Right forelimb (tissue), 1 donor: ENCODE results near the gene RPL13A.
"Not testable (repeated sequence)": the region's sequence is repeated elsewhere in the genome, so short reads cannot be mapped to it uniquely, and the experiment has no call there.

Experiments
- DNase-seq: peaks from one replicate; pipeline ENCODE4 v3.0.0-alpha.2; 2018

RPL13A gene

GRCh38 chr19:49458567-49458903 is 28.9 kb upstream of the RPL13A start:
- no peak for DNase-seq

- no peak for DNase-seq
Observed at GRCh38 chr19:49459388-49459787, 28.0 kb upstream of the RPL13A start.

- DNase-seq, result not testable (repeated sequence)
Observed at GRCh38 chr19:49461130-49461529, 26.3 kb upstream of the RPL13A start.

GRCh38 chr19:49461656-49462055 is 25.8 kb upstream of the RPL13A start:
- no peak for DNase-seq

GRCh38 chr19:49462492-49462891 is 24.9 kb upstream of the RPL13A start:
- no peak for DNase-seq

- no peak for DNase-seq
Observed at GRCh38 chr19:49463960-49464740, 23.3 kb upstream of the RPL13A start.

GRCh38 chr19:49465371-49465770 is 22.0 kb upstream of the RPL13A start:
- DNase-seq, result no peak

- no peak for DNase-seq
Observed at GRCh38 chr19:49468199-49468598, 19.2 kb upstream of the RPL13A start.

GRCh38 chr19:49468746-49469447 is 18.5 kb upstream of the RPL13A start:
- peak; percentile 75 for DNase-seq

GRCh38 chr19:49469828-49470614 is 17.4 kb upstream of the RPL13A start:
- DNase-seq, result no peak

- DNase-seq, result no peak
Observed at GRCh38 chr19:49470615-49470978, 16.8 kb upstream of the RPL13A start.

- DNase-seq, result no peak
Observed at GRCh38 chr19:49472936-49473335, 14.5 kb upstream of the RPL13A start.

- DNase-seq, result not testable (repeated sequence)
Observed at GRCh38 chr19:49473501-49473867, 13.9 kb upstream of the RPL13A start.

GRCh38 chr19:49473868-49474541 is 13.4 kb upstream of the RPL13A start, which contains the start of gene FLT3LG:
Gene FLT3LG (plus strand): TSS chr19:49474215. CDS start chr19:49474640, 425 bp downstream.
- DNase-seq, result peak; percentile 84

- DNase-seq, result no peak
Observed at GRCh38 chr19:49474542-49474924, 12.9 kb upstream of the RPL13A start.

- DNase-seq, result no peak
Observed at GRCh38 chr19:49475191-49475917, 12.1 kb upstream of the RPL13A start.

GRCh38 chr19:49475995-49476880 is 11.2 kb upstream of the RPL13A start:
- no peak for DNase-seq

- DNase-seq, result no peak
Observed at GRCh38 chr19:49479975-49480628, 7.3 kb upstream of the RPL13A start.

GRCh38 chr19:49481020-49481683 is 6.3 kb upstream of the RPL13A start:
- no peak for DNase-seq

GRCh38 chr19:49486232-49486631 is 1.2 kb upstream of the RPL13A start:
- no peak for DNase-seq
